ENCODE measurements around the gene LDLRAD3.

- TF ChIP-seq, protein P1, sequence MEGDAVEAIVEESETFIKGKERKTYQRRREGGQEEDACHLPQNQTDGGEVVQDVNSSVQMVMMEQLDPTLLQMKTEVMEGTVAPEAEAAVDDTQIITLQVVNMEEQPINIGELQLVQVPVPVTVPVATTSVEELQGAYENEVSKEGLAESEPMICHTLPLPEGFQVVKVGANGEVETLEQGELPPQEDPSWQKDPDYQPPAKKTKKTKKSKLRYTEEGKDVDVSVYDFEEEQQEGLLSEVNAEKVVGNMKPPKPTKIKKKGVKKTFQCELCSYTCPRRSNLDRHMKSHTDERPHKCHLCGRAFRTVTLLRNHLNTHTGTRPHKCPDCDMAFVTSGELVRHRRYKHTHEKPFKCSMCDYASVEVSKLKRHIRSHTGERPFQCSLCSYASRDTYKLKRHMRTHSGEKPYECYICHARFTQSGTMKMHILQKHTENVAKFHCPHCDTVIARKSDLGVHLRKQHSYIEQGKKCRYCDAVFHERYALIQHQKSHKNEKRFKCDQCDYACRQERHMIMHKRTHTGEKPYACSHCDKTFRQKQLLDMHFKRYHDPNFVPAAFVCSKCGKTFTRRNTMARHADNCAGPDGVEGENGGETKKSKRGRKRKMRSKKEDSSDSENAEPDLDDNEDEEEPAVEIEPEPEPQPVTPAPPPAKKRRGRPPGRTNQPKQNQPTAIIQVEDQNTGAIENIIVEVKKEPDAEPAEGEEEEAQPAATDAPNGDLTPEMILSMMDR (conservative IDR thresholded peaks at IDR 0.05 in 1 of 2, IDR thresholded peaks at IDR 0.05 in 1 of 2; ENCODE audit: extremely low read depth in 1 of 2, insufficient read depth in 1 of 2, low read depth in 1 of 2, low read length in 2 of 2), result no peak
- no peak for TF ChIP-seq EZH2 (IDR thresholded peaks at IDR 0.05; ENCODE audit: borderline replicate concordance, low read length)
Measured at GRCh38 chr11:35970445-35970844, 26.6 kb downstream of the LDLRAD3 start.

Measured in mammary epithelial cell (primary cell).